ENCODE measurements around the gene LDLRAP1. TPM values are rescaled to one million over a fixed set of nuclear protein-coding genes. Genes with fewer than 3 reads are reported as not detected.

Gene LDLRAP1
- total and polyA plus RNA-seq, 8 donors, result 10.6 to 73.7 (median 17.6) TPM; not detected in 1

DNA sequence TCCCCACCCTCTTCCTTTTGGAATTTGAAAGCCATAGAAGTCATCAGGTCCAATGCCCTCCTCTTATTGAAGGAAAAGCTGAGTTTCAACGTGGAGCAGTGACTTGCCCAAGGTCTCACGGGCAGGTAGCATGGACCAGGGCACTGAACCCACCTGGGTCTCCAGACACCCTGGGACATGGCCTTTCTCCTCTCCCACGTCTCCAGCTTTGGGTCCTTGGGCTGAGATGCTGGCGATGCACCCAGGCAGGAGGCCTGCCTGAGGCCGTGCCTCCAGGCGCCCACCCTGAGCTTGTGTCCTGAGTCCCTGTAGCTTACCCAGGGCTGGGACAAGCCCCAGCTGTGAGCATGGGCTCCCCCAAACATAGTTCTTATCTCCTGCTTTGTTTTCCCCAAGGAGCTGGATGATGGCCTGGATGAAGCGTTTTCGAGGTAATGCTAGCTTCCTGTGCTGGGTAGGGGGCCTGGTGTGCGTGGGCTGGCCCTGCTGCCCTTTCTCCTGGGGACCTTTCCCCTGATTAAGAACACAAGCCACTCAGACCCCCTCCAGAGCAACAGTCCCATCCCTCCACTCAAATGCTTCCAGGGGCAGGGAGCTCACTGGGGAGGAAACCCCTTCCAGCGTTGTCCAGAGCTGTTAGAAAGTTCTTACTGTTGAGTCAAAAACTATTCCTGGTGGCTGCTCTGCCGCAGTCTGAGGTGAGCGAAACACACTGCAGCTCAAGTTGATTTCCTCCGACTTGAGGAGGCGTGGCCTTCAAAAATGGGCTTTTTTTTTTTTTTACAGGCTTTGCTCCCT is 21.6 kb downstream of the LDLRAP1 start:
- TF ChIP-seq EP300 (IDR thresholded peaks at IDR 0.05) (no peak), POLR2A (IDR thresholded peaks at IDR 0.05) (no peak), POLR2AphosphoS5 (IDR thresholded peaks at IDR 0.05) (no peak)
- TF ChIP-seq, protein P1, sequence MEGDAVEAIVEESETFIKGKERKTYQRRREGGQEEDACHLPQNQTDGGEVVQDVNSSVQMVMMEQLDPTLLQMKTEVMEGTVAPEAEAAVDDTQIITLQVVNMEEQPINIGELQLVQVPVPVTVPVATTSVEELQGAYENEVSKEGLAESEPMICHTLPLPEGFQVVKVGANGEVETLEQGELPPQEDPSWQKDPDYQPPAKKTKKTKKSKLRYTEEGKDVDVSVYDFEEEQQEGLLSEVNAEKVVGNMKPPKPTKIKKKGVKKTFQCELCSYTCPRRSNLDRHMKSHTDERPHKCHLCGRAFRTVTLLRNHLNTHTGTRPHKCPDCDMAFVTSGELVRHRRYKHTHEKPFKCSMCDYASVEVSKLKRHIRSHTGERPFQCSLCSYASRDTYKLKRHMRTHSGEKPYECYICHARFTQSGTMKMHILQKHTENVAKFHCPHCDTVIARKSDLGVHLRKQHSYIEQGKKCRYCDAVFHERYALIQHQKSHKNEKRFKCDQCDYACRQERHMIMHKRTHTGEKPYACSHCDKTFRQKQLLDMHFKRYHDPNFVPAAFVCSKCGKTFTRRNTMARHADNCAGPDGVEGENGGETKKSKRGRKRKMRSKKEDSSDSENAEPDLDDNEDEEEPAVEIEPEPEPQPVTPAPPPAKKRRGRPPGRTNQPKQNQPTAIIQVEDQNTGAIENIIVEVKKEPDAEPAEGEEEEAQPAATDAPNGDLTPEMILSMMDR (IDR thresholded peaks at IDR 0.05), result no peak
- Histone ChIP-seq H3K9me3 (no peaks in the 10 kb centered on the region), H3K27ac (peak overlapping the region in 4 of 5 donors; percentile 22 to 90 (median 60)), H3K36me3 (peaks cover 0 to 46% (median 41%) of the 10 kb centered on the region in 4 donors), H3K27me3 (no peaks in the 10 kb centered on the region), H3K4me3 (no peak overlapping the region), H3K4me1 (peaks cover 42 to 72% (median 53%) of the 10 kb centered on the region in 4 donors)
- intact Hi-C loops (cut with DNase I; ENCODE audit: low total_unique reads), result no loop called here
- no peak for DNase-seq
- WGBS, 5 donors, result 75 to 87% (median 80%) methylated on average over 11 to 14 of the region's 14 CpGs

DNA sequence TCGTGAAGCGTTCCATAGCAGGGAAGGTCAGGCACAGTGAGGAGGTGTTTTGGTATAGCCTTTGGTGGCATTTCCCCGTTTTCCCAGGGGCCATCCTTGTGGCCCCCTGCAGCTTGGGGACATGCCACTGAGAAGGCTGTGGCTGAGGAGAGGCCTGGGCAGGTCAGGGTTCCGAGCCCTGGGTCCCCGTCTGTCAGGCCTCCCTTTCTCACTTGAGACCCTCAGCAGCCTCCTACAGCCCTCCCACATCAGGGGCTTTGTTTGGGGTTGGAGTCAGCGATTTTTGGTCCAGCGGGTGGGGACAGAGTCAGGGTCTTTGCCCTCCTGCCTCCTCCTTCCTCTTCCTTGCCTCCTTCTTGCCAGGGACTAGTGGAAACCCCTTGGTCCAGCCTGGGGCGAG is 22.2 kb downstream of the LDLRAP1 start:
- no peak for DNase-seq
- WGBS, 5 donors, result 81 to 93% (median 88%) methylated on average over 8 of the region's 8 CpGs
- Histone ChIP-seq H3K4me1 (peaks cover 42 to 70% (median 53%) of the 10 kb centered on the region in 4 donors), H3K4me3 (no peak overlapping the region), H3K27me3 (no peaks in the 10 kb centered on the region), H3K9me3 (no peaks in the 10 kb centered on the region), H3K27ac (peak overlapping the region in 3 of 5 donors; percentile 84 to 90 (median 85)), H3K36me3 (peaks cover 0 to 40% (median 35%) of the 10 kb centered on the region in 4 donors)
- intact Hi-C loops (cut with DNase I; ENCODE audit: low total_unique reads), result no loop called here
- no peak for TF ChIP-seq POLR2A (IDR thresholded peaks at IDR 0.05)
- TF ChIP-seq EP300 (IDR thresholded peaks at IDR 0.05), result no peak
- no peak for TF ChIP-seq POLR2AphosphoS5 (IDR thresholded peaks at IDR 0.05)
- TF ChIP-seq, protein P1 (IDR thresholded peaks at IDR 0.05), result no peak

DNA sequence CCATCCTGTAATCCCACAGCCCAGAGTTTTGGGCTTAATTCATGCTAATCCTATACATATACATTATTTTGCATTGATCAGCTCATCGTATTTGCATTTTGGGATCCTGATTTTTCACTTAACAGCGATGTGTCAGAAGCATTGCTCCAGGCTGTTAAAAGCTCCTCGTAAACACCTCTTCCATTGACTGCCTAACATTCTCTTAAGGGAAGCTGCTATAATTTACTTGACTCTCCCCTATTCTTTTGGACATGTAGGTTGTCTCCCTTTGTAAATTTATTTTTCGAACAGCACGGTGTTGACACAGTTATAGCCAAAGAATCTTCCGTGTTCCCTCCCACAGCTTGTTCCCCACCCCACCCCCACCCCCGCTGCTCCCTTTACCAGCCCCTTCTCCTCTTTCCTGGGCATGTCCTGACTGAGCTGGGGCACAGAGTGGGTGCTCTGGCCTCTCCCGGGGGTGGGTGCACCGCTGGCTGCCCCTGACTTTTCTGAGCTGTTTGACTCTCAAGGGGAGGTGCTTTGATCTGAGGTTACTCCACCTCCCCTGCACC is 22.8 kb downstream of the LDLRAP1 start:
- Histone ChIP-seq H3K36me3 (peaks cover 0 to 40% (median 31%) of the 10 kb centered on the region in 4 donors), H3K4me3 (no peak overlapping the region), H3K9me3 (no peaks in the 10 kb centered on the region), H3K27me3 (no peaks in the 10 kb centered on the region), H3K27ac (peak overlapping the region in 4 of 5 donors; percentile 72 to 90 (median 84)), H3K4me1 (peaks cover 42 to 64% (median 49%) of the 10 kb centered on the region in 4 donors)
- no peak for DNase-seq
- WGBS, 5 donors, result 47 to 61% (median 52%) methylated on average over 9 of the region's 9 CpGs
- TF ChIP-seq EP300 (IDR thresholded peaks at IDR 0.05) (no peak), POLR2AphosphoS5 (IDR thresholded peaks at IDR 0.05) (no peak), POLR2A (IDR thresholded peaks at IDR 0.05) (no peak)
- TF ChIP-seq, protein P1 (IDR thresholded peaks at IDR 0.05), result no peak
- intact Hi-C loops (cut with DNase I; ENCODE audit: low total_unique reads), result no loop called here

DNA sequence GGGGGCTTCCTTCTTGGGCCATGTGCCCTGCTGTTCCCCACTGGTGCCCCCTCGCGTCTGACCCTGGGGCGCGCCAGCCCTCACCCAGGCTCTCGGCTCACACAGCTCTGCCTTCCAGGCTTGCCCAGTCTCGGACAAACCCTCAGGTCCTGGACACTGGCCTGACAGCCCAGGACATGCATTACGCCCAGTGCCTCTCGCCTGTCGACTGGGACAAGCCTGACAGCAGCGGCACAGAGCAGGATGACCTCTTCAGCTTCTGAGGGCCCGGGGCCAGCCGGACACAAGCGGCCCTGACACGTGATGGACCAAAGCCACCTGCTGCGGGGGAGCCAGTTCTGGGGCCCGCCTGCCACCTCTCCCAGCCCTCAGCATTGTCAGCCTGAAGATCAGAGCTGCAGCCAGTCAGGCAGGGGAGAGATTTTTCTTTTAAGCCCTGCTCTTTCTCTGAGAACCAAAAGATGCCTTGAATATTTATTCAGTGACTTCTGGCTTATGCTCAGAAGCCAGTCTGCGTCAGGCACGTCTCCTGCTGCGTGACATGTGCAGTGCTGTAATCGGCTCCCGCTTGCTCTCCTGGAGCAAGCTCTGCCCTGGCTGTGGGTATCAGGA is 23.4 kb downstream of the LDLRAP1 start:
- DNase-seq, result peak in 1 of 2 donors; percentile 71
- 42 to 72% (median 55%) methylated on average over 15 to 21 of the region's 21 CpGs for WGBS, 5 donors
- intact Hi-C loops (cut with DNase I; ENCODE audit: low total_unique reads), result no loop called here

More for the DNA sequence above, 23.4 kb downstream of the LDLRAP1 start:
- H3K4me3 ChIP-seq, result no peak overlapping the region
- H3K36me3 ChIP-seq, result peaks cover 0 to 40% (median 30%) of the 10 kb centered on the region in 4 donors
- no peaks in the 10 kb centered on the region for H3K9me3 ChIP-seq
- peaks cover 41 to 58% (median 46%) of the 10 kb centered on the region in 4 donors for H3K4me1 ChIP-seq
- no peaks in the 10 kb centered on the region for H3K27me3 ChIP-seq
- peak overlapping the region in 4 of 5 donors; percentile 72 to 90 (median 84) for H3K27ac ChIP-seq
- TF ChIP-seq POLR2AphosphoS5 (IDR thresholded peaks at IDR 0.05) (peak; percentile 43 to 69 (median 50)), POLR2A (IDR thresholded peaks at IDR 0.05) (no peak)
